H9 (cell line): Measurements from ENCODE around the gene ADAMTS6. TPM values are rescaled to one million over a fixed set of nuclear protein-coding genes. Genes with fewer than 3 reads are reported as not detected.

Source experiments
- DNase-seq: peaks from one replicate; pipeline ENCODE4 v3.0.0-alpha.2; 2017
- H2AFZ ChIP-seq: one replicate; pipeline ENCODE4 v1.6.1; 2013; ENCODE audit warnings: mild to moderate bottlenecking, low read length, control low read depth, moderate library complexity
- H2AK5ac ChIP-seq: 2 replicates; pipeline ENCODE4 v1.6.1; 2013; ENCODE audit warnings: low read length, control low read depth, mixed read lengths; ENCODE audit not compliant: insufficient read length
- H2BK120ac ChIP-seq: one replicate; pipeline ENCODE4 v1.6.1; 2013; ENCODE audit warnings: low read depth, mild to moderate bottlenecking, low read length, control low read depth, inconsistent platforms; ENCODE audit not compliant: poor library complexity, severe bottlenecking
- H2BK12ac ChIP-seq: 2 replicates; pipeline ENCODE4 v1.6.1; 2013; ENCODE audit warnings: low read length, control low read depth, mixed read lengths, low read depth; ENCODE audit not compliant: insufficient read length
- H2BK15ac ChIP-seq: 2 replicates; pipeline ENCODE4 v1.6.1; 2013; ENCODE audit warnings: low read depth, low read length, control low read depth
- H2BK20ac ChIP-seq: one replicate; pipeline ENCODE4 v1.6.1; 2013; ENCODE audit warnings: low read depth, mild to moderate bottlenecking, low read length, control low read depth, inconsistent platforms; ENCODE audit not compliant: poor library complexity, severe bottlenecking
- H2BK5ac ChIP-seq: 2 replicates; pipeline ENCODE4 v1.6.1; 2013; ENCODE audit warnings: low read length, control low read depth, mixed read lengths; ENCODE audit not compliant: insufficient read length
- H3K14ac ChIP-seq: 2 replicates; pipeline ENCODE4 v1.6.1; 2013; ENCODE audit warnings: low read length, control low read depth; ENCODE audit not compliant: insufficient read depth
- H3K18ac ChIP-seq: 2 replicates; pipeline ENCODE4 v1.6.1; 2013; ENCODE audit warnings: low read depth, mild to moderate bottlenecking, mixed read lengths, low read length, control low read depth; ENCODE audit not compliant: insufficient read length
- H3K23ac ChIP-seq: 2 replicates; pipeline ENCODE4 v1.6.1; 2013; ENCODE audit warnings: low read length, control low read depth, mixed read lengths, low read depth; ENCODE audit not compliant: insufficient read length
- H3K23me2 ChIP-seq: 2 replicates; pipeline ENCODE4 v1.6.1; 2013; ENCODE audit warnings: low read depth, mild to moderate bottlenecking, mixed read lengths, low read length, control low read depth; ENCODE audit not compliant: insufficient read length, poor library complexity, severe bottlenecking
- H3K27ac ChIP-seq: 2 replicates; pipeline ENCODE4 v1.5.1; 2013; ENCODE audit warnings: low read length, control low read depth, mixed read lengths, low read depth; ENCODE audit not compliant: insufficient read length
- H3K27me3 ChIP-seq: 2 replicates; pipeline ENCODE4 v1.6.1; 2013; ENCODE audit warnings: low read length, control low read depth, inconsistent platforms; ENCODE audit not compliant: insufficient read depth
- H3K4ac ChIP-seq: 2 replicates; pipeline ENCODE4 v1.6.1; 2013; ENCODE audit warnings: low read depth, mild to moderate bottlenecking, control low read depth, inconsistent platforms, low read length, moderate library complexity
- H3K4me1 ChIP-seq: 2 replicates; pipeline ENCODE4 v1.6.1; 2013; ENCODE audit warnings: low read length, control low read depth, inconsistent platforms; ENCODE audit not compliant: insufficient read depth
- H3K4me2 ChIP-seq: 2 replicates; pipeline ENCODE4 v1.6.1; 2013; ENCODE audit warnings: low read length, control low read depth, mixed read lengths; ENCODE audit not compliant: insufficient read length, insufficient read depth
- H3K56ac ChIP-seq: 2 replicates; pipeline ENCODE4 v1.6.1; 2013; ENCODE audit warnings: low read depth, mild to moderate bottlenecking, mixed read lengths, low read length, control low read depth; ENCODE audit not compliant: insufficient read length
- H3K79me1 ChIP-seq: 2 replicates; pipeline ENCODE4 v1.6.1; 2013; ENCODE audit warnings: low read depth, mild to moderate bottlenecking, moderate library complexity, low read length, control low read depth, inconsistent platforms; ENCODE audit not compliant: insufficient read depth, poor library complexity, severe bottlenecking
- H3K79me2 ChIP-seq: 2 replicates; pipeline ENCODE4 v1.6.1; 2013; ENCODE audit warnings: low read length, control low read depth, inconsistent platforms; ENCODE audit not compliant: insufficient read depth
- H3K9ac ChIP-seq: 2 replicates; pipeline ENCODE4 v1.6.1; 2013; ENCODE audit warnings: low read length, control low read depth, mixed read lengths; ENCODE audit not compliant: insufficient read length; ENCODE audit errors: extremely low read depth
- H3K9me3 ChIP-seq: one replicate; pipeline ENCODE4 v1.6.1; 2013; ENCODE audit warnings: low read depth, low read length, inconsistent platforms; ENCODE audit not compliant: control insufficient read depth
- H3T11ph ChIP-seq: one replicate; pipeline ENCODE4 v1.6.1; 2013; ENCODE audit warnings: mild to moderate bottlenecking, low read length, control low read depth, inconsistent platforms
- H4K20me1 ChIP-seq: one replicate; pipeline ENCODE4 v1.6.1; 2013; ENCODE audit not compliant: control insufficient read depth, insufficient read length, insufficient read depth
- H4K5ac ChIP-seq: 2 replicates; pipeline ENCODE4 v1.6.1; 2013; ENCODE audit warnings: low read depth, mild to moderate bottlenecking, mixed read lengths, low read length, control low read depth; ENCODE audit not compliant: insufficient read length
- H4K8ac ChIP-seq: replicated peaks from 2 replicates; pipeline ENCODE4 v1.6.1; 2013; ENCODE audit warnings: low read length, control low read depth, mixed read lengths, low read depth; ENCODE audit not compliant: insufficient read length
- H4K91ac ChIP-seq: 2 replicates; pipeline ENCODE4 v1.6.1; 2013; ENCODE audit warnings: low read depth, mild to moderate bottlenecking, moderate library complexity, mixed read lengths, low read length, control low read depth; ENCODE audit not compliant: insufficient read length
- H3K27ac Mint-ChIP-seq, 3 experiments: 2 replicates in 2 of 3; 3 replicates in 1 of 3; pipeline ENCODE4 v1.8.0; 2020 to 2021; ENCODE audit warnings: mixed read lengths in 3 of 3, mild to moderate bottlenecking in 1 of 3, moderate library complexity in 1 of 3
- H3K27me3 Mint-ChIP-seq: 2 replicates; pipeline ENCODE4 v1.8.0; 2021; ENCODE audit warnings: low read depth, mild to moderate bottlenecking, moderate library complexity, mixed read lengths
- H3K36me3 Mint-ChIP-seq, 3 experiments: 2 replicates in 2 of 3; 3 replicates in 1 of 3; pipeline ENCODE4 v1.8.0; 2020 to 2021; ENCODE audit warnings: low read depth in 3 of 3, mixed read lengths in 3 of 3; ENCODE audit not compliant: insufficient read depth in 1 of 3
- H3K4me1 Mint-ChIP-seq, 2 experiments: 2 replicates each; pipeline ENCODE4 v1.8.0; 2020; ENCODE audit warnings: mixed read lengths in 2 of 2
- H3K4me3 Mint-ChIP-seq, 2 experiments: 2 replicates in 1 of 2; 3 replicates in 1 of 2; pipeline ENCODE4 v1.8.0; 2020 to 2021; ENCODE audit warnings: mild to moderate bottlenecking in 2 of 2, mixed read lengths in 2 of 2, moderate library complexity in 1 of 2
- H3K9me3 Mint-ChIP-seq, 2 experiments: 2 replicates in 1 of 2; 3 replicates in 1 of 2; pipeline ENCODE4 v1.8.0; 2020; ENCODE audit warnings: mild to moderate bottlenecking in 2 of 2, mixed read lengths in 2 of 2, moderate library complexity in 1 of 2
- CTCF ChIP-seq: fragments of 200-600 bp; sonication (generic); conservative IDR thresholded peaks from 3 replicates; pipeline ENCODE4 v1.8.0; 2021; ENCODE audit warnings: antibody characterized with exemption, mild to moderate bottlenecking
- WGBS: extraction: QIAGEN DNeasy Blood & Tissue Kit; methylation state at CpG from one replicate; pipeline ENCODE4 v1.1.7; 2013; ENCODE audit warnings: missing lambda C conversion rate, low lambda C conversion rate, mixed read lengths; ENCODE audit not compliant: insufficient read length; ENCODE audit errors: extremely low coverage; 5-methylcytosine and 5-hydroxymethylcytosine counted together
- total RNA-seq: library from RNA; stranded (reverse); gene quantifications from 2 replicates; pipeline ENCODE4 v1.2.1, GENCODE V29; 2021

The ADAMTS6 gene
- total RNA-seq, 1 experiment from 2014 or later: 0.33 TPM

GRCh38 chr5:65213921-65214525 lies 267.7 kb downstream of the ADAMTS6 start:
- no peaks in the 10 kb centered on the region for H3K27me3 ChIP-seq
- H2BK20ac ChIP-seq: no peak overlapping the region
- no peak overlapping the region for H2BK120ac ChIP-seq
- no peak overlapping the region for H3K27ac Mint-ChIP-seq
- H3T11ph ChIP-seq: no peak overlapping the region
- no peak overlapping the region for H3K14ac ChIP-seq
- H4K91ac ChIP-seq: no peak overlapping the region
- H4K5ac ChIP-seq: no peak overlapping the region
- no CpG with 5 or more reads among the region's 6 CpGs for WGBS
- no peaks in the 10 kb centered on the region for H3K4me1 ChIP-seq
- no peaks in the 10 kb centered on the region for H3K79me1 ChIP-seq
- no peak overlapping the region for H3K18ac ChIP-seq
- H2AK5ac ChIP-seq: no peak overlapping the region
- no peaks in the 10 kb centered on the region for H3K9me3 ChIP-seq
- no peaks in the 10 kb centered on the region for H3K9me3 Mint-ChIP-seq
- no peak overlapping the region for H2BK5ac ChIP-seq
- DNase-seq: peak; percentile 63
- H3K27me3 Mint-ChIP-seq: no peaks in the 10 kb centered on the region
- no peak overlapping the region for H3K4me2 ChIP-seq
- no peaks in the 10 kb centered on the region for H3K23me2 ChIP-seq
- no peak overlapping the region for H3K4me3 Mint-ChIP-seq
- H3K36me3 Mint-ChIP-seq: peaks cover 0 to under 1% (median 0%) of the 10 kb centered on the region in 3 experiments; a peak in 1 of 7 replicates
- H3K23ac ChIP-seq: no peak overlapping the region
- H3K79me2 ChIP-seq: no peaks in the 10 kb centered on the region
- H3K4me1 Mint-ChIP-seq: peaks cover 10 to 11% of the 10 kb centered on the region in 2 experiments
- H2BK15ac ChIP-seq: no peak overlapping the region
- H3K27ac ChIP-seq: no peak overlapping the region
- no peak overlapping the region for H2AFZ ChIP-seq
- H4K8ac ChIP-seq: no peak overlapping the region
- H3K4ac ChIP-seq: no peak overlapping the region
- no peak overlapping the region for H2BK12ac ChIP-seq
- TF ChIP-seq CTCF: peak; percentile 75
- no peak overlapping the region for H3K9ac ChIP-seq
- H4K20me1 ChIP-seq: no peaks in the 10 kb centered on the region
- no peak overlapping the region for H3K56ac ChIP-seq
